Ovary (tissue), 3 donors: ENCODE data around the gene PHC2.

Experiments
- EP300 ChIP-seq: sonication (generic); formaldehyde crosslinking; IDR thresholded peaks from one replicate; pipeline ENCODE4 v1.6.1; 2017; ENCODE audit warnings: antibody characterized with exemption
- POLR2A ChIP-seq: fragments of 450-650 bp; IDR thresholded peaks from one replicate; pipeline ENCODE4 v1.6.1; 2017; ENCODE audit warnings: antibody characterized with exemption, mild to moderate bottlenecking, moderate library complexity
- TF ChIP-seq, protein P1 (sequence below), 3 donors: fragments of 450-650 bp in 2 of 3; fragments of 200-600 bp in 1 of 3; IDR thresholded peaks; one replicate each; pipeline versions ENCODE4 v1.5.1 to v1.8.0; 2016 to 2022; ENCODE audit warnings: antibody characterized with exemption in 3 of 3, mild to moderate bottlenecking in 1 of 3
- donor health status: DM: no; HTN: no; CAD: no.

DNA sequence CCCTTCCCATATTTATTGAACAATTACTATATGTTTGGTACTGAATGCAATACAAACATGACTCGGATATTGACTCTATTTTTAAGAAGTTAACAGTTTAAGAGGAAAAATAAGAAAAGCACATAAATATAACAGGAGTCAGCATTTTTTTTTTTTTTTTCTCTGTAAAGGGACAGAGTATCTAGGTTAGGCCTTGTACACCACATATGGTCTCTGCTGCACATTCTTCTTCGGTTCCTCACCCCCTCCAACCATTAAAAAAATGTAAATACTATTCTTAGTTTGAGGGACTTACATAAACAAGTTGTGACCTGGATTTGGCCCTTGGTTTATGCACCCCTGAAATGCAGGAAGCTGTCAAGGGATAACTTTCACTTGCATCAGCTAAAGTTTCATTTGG, 40.4 kb downstream of the PHC2 start:
- TF ChIP-seq, protein P1, sequence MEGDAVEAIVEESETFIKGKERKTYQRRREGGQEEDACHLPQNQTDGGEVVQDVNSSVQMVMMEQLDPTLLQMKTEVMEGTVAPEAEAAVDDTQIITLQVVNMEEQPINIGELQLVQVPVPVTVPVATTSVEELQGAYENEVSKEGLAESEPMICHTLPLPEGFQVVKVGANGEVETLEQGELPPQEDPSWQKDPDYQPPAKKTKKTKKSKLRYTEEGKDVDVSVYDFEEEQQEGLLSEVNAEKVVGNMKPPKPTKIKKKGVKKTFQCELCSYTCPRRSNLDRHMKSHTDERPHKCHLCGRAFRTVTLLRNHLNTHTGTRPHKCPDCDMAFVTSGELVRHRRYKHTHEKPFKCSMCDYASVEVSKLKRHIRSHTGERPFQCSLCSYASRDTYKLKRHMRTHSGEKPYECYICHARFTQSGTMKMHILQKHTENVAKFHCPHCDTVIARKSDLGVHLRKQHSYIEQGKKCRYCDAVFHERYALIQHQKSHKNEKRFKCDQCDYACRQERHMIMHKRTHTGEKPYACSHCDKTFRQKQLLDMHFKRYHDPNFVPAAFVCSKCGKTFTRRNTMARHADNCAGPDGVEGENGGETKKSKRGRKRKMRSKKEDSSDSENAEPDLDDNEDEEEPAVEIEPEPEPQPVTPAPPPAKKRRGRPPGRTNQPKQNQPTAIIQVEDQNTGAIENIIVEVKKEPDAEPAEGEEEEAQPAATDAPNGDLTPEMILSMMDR (IDR thresholded peaks at IDR 0.05), result no peak
- TF ChIP-seq POLR2A (no peak), EP300 (no peak)
